Activated CD8-positive, alpha-beta memory T cell treated with anti-CD3 and anti-CD28 coated beads for 1 hour (primary cell): Measurements from ENCODE around the gene SRGAP2.
"Not testable (repeated sequence)": the region's sequence is repeated elsewhere in the genome, so short reads cannot be mapped to it uniquely, and the experiment has no call there.

ENCODE experiments used
- DNase-seq, 2 donors: peaks; one replicate each; pipeline ENCODE4 v3.0.0-alpha.2; 2020; ENCODE audit warnings: low read depth in 1 of 2; ENCODE audit errors: extremely low read depth in 1 of 2

The SRGAP2 gene

GRCh38 chr1:206245479-206245878, 42.1 kb downstream of the SRGAP2 start:
- not testable (repeated sequence) for DNase-seq

GRCh38 chr1:206246129-206246886, 43.0 kb downstream of the SRGAP2 start:
- DNase-seq: not testable (repeated sequence)

- not testable (repeated sequence) for DNase-seq
Measured at GRCh38 chr1:206250953-206251681, 47.8 kb downstream of the SRGAP2 start.

- not testable (repeated sequence) for DNase-seq
Measured at GRCh38 chr1:206252680-206253335, 49.5 kb downstream of the SRGAP2 start.
